ENCODE measurements around the gene SP100.
A peak's percentile ranks its signal among the peaks of the same experiment; 100 is the strongest.
"Not testable (repeated sequence)": the region's sequence is repeated elsewhere in the genome, so short reads cannot be mapped to it uniquely, and the experiment has no call there.

Gene SP100

DNA sequence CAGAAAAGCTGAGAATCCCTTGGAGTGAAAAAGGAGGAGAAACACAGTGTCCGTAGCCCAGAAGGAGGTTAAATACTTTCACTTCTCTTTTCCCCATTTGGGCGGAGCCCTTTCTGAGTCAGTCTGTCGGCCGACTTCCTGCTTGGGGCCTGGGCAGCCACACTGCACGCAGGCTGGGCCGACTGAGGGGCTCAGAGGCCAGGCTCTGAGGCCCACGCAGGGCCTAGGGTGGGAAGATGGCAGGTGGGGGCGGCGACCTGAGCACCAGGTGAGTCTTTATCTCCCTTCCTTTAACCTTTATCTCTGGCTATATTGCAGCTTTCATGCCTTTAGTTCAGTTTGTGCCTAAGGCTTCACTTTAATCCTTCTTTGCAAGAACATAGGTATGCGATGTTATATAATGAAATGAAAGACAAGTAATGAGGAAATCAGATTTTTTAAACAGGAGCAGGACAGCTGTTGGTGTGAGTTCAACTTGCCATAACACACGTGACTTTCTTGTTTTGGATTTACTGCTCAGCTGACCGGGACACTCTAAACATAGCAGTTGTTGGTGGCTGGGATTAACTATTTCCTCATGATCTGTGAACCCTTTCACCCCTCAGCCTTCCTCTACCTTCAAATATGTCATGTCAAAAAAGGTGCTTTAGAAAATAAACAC, at the start of gene SP100:
TSS of gene SP100 (plus strand) at position 141 of the 661 bp plus-strand sequence. CDS start at position 237, 96 bp downstream.
- Mint-ChIP-seq H3K9me3 (no peaks in the 10 kb centered on the region), H3K27me3 (no peaks in the 10 kb centered on the region)

DNA sequence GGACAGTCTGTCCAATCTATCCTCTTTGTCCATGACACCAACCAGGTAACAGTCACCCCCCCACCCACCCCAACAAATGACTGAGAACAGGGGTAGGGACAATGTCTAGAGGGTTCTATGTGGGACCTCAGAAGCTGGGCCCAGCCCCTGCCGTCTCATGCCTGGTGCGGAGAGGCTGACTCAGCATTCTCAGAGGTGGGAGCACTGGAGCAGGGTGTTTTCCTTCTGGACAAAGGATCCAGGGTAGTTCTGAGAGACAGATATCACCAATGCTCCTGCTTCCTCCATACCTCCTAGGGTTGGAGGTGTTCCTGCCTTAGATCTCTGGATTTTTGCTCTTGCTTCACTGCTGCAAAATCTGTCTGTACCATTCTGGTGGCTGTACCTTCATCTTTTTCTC, 33.9 kb upstream of the SP100 start:
- Mint-ChIP-seq H3K4me3 (no peak overlapping the region), H3K36me3 (peaks cover 55% of the 10 kb centered on the region), H3K27me3 (no peaks in the 10 kb centered on the region), H3K4me1 (peaks cover 16% of the 10 kb centered on the region), H3K27ac (peak overlapping the region; percentile 54), H3K9me3 (no peaks in the 10 kb centered on the region)
- no peak for ATAC-seq

More for the DNA sequence above, at the start of gene SP100:
- Mint-ChIP-seq H3K36me3 (peaks cover 21% of the 10 kb centered on the region), H3K4me3 (peak within 1 kb of the TSS; percentile 96), H3K27ac (peak within 1 kb of the TSS; percentile 98), H3K4me1 (peaks cover 75% of the 10 kb centered on the region)
- peak; percentile 94 for ATAC-seq

DNA sequence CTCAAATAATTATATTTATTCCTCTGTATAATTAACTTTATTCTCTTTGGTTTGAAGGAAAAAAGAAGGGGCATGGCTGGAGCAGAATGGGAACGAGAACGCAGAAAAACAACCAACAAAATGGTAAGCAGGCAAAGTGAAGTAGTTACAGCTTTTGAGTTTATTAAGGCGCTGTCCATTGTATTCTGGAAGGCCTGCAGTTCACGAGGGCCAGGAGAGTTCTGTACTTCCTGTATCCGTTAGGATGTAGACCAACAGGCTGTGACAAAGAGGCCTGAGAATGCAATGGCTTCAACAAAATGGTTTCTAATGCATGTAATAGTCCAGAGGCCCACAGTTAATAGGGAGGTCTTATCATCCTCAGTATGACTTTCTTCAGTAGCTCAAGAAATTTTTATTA, 32.5 kb upstream of the SP100 start:
- H3K27ac Mint-ChIP-seq: no peak overlapping the region
- H3K9me3 Mint-ChIP-seq: no peaks in the 10 kb centered on the region
- H3K36me3 Mint-ChIP-seq: peaks cover 51% of the 10 kb centered on the region
- no peak for ATAC-seq
- H3K4me1 Mint-ChIP-seq: peaks cover 10% of the 10 kb centered on the region
- H3K4me3 Mint-ChIP-seq: no peak overlapping the region
- no peaks in the 10 kb centered on the region for H3K27me3 Mint-ChIP-seq

DNA sequence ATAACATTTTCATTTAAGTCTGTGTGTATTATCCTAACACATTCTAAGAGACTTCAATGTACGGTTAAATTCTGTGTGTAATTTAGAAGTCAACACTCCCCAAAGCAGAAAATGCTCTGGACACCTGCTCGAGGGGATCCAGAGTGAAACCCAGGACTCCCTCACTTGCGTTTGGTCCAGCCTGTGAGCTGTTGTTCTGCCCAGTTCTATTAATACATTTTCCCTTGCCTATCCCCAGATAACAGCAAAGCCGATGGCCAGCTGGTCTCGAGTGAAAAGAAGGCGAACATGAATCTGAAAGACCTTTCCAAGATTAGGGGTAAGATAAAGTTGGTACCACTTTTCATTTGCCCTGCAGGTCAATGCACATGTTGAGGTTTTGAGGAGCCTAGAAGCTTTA, 31.0 kb upstream of the SP100 start:
- ATAC-seq: no peak
- Mint-ChIP-seq H3K4me3 (no peak overlapping the region), H3K36me3 (peaks cover 56% of the 10 kb centered on the region), H3K4me1 (peaks cover 5% of the 10 kb centered on the region), H3K27me3 (no peaks in the 10 kb centered on the region), H3K27ac (no peak overlapping the region), H3K9me3 (no peaks in the 10 kb centered on the region)

DNA sequence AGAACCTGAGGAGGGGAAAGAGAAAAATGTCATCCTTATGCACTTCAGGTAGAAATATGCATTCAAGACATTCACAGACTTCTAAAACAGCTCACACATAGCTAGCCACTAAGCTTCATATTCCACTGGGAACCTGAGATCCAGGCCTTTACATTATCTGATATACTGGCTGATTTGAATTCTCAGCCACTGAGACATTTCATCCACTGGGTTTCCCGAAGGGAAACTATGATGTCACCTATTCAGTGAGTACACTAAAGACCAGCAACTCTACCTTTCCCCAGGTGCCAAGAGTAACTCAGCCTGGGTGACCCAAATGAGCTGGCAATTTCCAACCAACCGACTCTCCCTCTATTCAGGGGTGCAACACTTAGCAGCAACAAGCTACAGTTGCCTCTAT, 21.7 kb upstream of the SP100 start:
- no peak for ATAC-seq
- H3K4me3 Mint-ChIP-seq: no peak overlapping the region
- H3K4me1 Mint-ChIP-seq: no peaks in the 10 kb centered on the region
- H3K27me3 Mint-ChIP-seq: no peaks in the 10 kb centered on the region
- H3K36me3 Mint-ChIP-seq: peaks cover 93% of the 10 kb centered on the region
- H3K9me3 Mint-ChIP-seq: no peaks in the 10 kb centered on the region
- H3K27ac Mint-ChIP-seq: no peak overlapping the region

DNA sequence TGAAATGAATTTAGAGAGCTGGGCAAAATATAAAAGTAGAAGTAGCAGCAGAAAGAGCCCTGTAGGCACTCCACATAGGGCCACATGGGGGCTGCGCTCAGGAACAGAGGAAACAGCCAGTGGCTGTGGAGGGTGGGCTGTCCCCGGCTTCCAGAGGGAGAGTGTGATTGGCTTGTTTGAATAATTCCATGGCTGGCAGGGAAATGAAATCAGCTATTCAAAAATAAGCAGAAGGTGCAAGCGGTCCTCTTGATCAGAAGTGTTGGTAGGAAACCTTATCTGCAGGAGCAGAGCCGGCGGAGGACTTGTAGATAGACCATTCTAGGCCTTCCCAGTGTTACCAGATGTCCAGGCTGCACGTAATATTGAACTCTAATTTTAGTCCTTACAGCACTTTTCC, 17.3 kb upstream of the SP100 start:
- not testable (repeated sequence) for ATAC-seq, H3K9me3 Mint-ChIP-seq, H3K4me3 Mint-ChIP-seq, H3K4me1 Mint-ChIP-seq, H3K27me3 Mint-ChIP-seq
- Mint-ChIP-seq H3K27ac (peak overlapping the region; percentile 53), H3K36me3 (peaks cover 85% of the 10 kb centered on the region)

DNA sequence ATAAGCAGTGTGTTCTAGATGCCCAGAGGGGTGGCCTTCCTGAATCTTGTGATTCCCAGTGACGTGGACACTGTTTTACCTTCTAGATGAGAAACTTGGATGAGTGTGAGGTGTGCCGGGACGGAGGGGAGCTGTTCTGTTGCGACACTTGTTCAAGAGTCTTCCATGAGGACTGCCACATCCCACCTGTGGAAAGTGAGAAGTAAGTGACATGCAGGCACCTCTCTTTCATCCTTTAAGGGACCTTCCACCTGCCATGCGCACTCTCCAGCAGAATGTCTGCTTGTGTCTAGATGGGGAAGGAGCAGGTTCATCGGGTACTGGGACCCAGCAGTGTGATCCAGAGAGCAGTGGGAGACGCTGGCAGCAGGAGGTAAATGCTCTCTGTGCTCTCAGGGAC, 16.0 kb upstream of the SP100 start:
- peak overlapping the region; percentile 6 for H3K27ac Mint-ChIP-seq

DNA sequence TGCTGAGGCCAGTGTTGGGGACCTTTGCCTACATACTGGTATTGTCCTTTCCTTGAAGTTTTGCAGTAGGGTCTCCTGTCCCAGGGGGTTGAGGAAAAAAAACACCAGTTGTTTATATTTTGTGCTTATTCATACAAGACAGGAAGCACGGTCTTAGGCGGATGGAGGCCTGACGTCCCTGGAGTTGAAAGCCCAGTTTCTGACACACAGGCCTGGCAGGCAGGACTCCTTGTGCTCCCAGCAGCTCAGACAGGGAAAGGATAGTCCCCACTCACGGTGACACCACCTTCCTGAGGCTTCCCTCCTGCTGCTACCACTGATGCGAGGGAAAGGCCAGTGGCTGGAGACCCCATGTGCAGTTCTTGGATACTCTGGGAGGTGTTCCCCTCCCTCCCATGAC, 15.5 kb upstream of the SP100 start:
- Mint-ChIP-seq H3K27me3 (no peaks in the 10 kb centered on the region), H3K27ac (peak overlapping the region; percentile 6), H3K36me3 (peaks cover 85% of the 10 kb centered on the region), H3K4me1 (no peaks in the 10 kb centered on the region), H3K9me3 (no peaks in the 10 kb centered on the region), H3K4me3 (no peak overlapping the region)
- no peak for ATAC-seq

More for the DNA sequence above, 16.0 kb upstream of the SP100 start:
- Mint-ChIP-seq H3K36me3 (peaks cover 85% of the 10 kb centered on the region), H3K27me3 (no peaks in the 10 kb centered on the region), H3K4me1 (no peaks in the 10 kb centered on the region), H3K9me3 (no peaks in the 10 kb centered on the region), H3K4me3 (no peak overlapping the region)
- ATAC-seq: no peak

DNA sequence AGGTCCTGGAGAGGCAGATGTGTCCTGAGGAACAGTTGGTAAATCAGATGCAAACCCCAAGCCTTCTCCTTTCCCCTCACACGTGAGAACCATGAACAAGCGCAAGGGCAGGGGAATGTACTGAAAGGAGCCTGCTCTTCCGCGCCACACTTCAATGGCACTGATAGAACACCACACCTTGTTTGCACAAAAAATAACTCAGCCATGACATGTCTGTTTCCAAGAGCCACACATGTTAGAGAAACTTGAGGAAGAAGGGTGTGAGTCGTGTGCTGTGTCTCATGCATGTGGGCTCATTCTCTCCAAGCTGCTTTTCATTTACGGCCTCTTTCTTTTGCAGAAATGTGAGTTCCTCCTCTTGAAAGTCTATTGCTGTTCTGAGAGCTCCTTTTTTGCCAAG, 15.0 kb upstream of the SP100 start:
- ATAC-seq, H3K27me3 Mint-ChIP-seq: not testable (repeated sequence)

DNA sequence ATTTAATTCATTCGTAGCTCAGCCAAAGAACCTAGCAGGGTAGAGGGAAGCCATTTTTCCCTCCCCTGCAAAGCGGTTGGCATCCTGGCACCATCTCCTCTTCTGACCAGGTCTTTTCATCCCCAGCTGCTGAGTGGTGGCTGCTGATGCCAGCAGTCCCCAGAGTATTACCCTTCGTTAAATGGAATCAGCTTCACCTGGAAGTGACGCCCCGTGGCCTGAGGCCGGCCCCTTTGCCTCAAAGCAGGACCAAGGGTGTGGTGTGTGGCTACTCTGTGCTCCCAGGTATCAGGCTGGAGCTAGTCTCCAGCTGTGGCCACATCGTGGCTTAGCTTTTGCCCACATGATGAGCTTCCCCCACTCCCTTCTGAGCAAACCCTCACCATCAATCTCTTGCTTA, 12.3 kb upstream of the SP100 start:
- Mint-ChIP-seq H3K4me1 (peaks cover 6% of the 10 kb centered on the region), H3K27me3 (no peaks in the 10 kb centered on the region), H3K4me3 (no peak overlapping the region), H3K27ac (no peak overlapping the region), H3K36me3 (peaks cover 72% of the 10 kb centered on the region), H3K9me3 (no peaks in the 10 kb centered on the region)
- ATAC-seq: no peak

More for the DNA sequence above, 15.0 kb upstream of the SP100 start:
- H3K4me1 Mint-ChIP-seq, H3K4me3 Mint-ChIP-seq, H3K9me3 Mint-ChIP-seq, H3K27ac Mint-ChIP-seq: not testable (repeated sequence)
- H3K36me3 Mint-ChIP-seq: peaks cover 85% of the 10 kb centered on the region

DNA sequence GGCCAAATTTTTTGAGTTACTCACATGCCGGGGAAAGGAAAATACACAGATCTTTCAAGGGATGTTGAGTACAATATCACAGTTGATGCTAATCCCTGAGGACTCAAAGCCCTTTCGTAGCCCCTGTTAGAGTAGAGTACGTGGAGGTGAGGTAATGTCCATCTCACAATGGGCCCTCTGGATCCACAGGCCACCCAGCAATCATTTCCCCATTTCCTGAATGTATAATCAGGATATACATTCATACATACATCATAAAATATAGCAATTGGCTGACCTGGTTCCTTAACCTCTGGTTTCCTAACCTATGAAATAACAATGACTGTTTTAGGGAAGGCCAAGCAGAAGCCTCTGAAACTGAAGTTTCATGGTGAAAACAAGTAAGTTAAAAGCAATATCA, 10.2 kb upstream of the SP100 start:
- no peak for ATAC-seq
- Mint-ChIP-seq H3K9me3 (no peaks in the 10 kb centered on the region), H3K4me1 (peaks cover 17% of the 10 kb centered on the region), H3K27me3 (no peaks in the 10 kb centered on the region), H3K36me3 (peaks cover 60% of the 10 kb centered on the region), H3K27ac (peak overlapping the region; percentile 27), H3K4me3 (no peak overlapping the region)

DNA sequence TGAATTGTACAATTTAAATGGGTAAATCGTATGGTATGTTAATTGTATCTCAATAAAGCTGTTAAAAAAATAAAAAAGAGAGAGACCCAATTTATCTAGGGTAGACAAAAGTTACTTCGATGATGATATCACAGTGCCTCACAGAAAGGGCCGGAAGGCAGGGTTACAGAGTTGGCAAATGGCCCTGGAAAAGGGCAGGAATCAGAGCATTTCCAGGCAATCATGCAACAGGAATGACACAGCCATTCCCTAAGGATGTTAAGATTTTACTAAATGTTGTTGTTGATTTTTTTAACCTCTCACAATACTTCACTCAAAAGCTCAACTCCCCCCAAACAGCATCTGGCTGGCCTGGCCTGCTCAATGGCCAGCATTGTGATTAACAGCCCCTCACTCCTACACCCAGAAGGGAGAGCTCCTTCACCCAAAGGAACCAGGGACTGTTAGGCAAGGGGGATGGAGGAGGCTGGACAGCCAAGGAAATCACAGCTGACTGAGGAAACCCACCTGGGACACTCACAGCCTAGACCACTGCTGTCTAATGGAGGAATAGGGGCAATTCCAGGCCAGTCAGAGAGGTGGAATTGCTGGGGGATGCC, 7.7 kb upstream of the SP100 start:
- Mint-ChIP-seq H3K4me3 (no peak overlapping the region), H3K9me3 (no peaks in the 10 kb centered on the region), H3K27me3 (no peaks in the 10 kb centered on the region), H3K36me3 (peaks cover 41% of the 10 kb centered on the region), H3K27ac (peak overlapping the region; percentile 32), H3K4me1 (peaks cover 36% of the 10 kb centered on the region)
- no peak for ATAC-seq

DNA sequence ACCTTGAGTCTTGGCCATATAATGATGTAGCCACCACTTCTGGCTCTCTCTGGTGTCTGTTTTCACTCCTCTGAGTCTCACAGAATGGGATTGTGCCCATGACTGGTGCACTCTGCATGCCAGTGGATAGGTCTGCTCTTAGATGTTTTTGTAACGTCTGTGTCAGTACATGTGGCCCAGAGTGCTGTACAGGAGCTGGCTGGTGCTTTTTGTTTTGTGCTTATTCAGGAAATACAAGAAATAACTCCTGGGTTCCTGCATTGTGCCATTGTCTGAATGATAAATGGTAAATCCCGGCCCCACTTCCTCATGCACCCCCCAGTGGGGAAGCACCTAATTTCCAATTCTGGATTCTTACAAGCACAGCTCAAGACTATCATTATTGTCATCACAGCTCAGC, 6.7 kb upstream of the SP100 start:
- Mint-ChIP-seq H3K27ac (peak overlapping the region; percentile 32), H3K36me3 (peaks cover 31% of the 10 kb centered on the region), H3K4me1 (peaks cover 46% of the 10 kb centered on the region)
- not testable (repeated sequence) for H3K4me3 Mint-ChIP-seq, H3K27me3 Mint-ChIP-seq, H3K9me3 Mint-ChIP-seq, ATAC-seq

DNA sequence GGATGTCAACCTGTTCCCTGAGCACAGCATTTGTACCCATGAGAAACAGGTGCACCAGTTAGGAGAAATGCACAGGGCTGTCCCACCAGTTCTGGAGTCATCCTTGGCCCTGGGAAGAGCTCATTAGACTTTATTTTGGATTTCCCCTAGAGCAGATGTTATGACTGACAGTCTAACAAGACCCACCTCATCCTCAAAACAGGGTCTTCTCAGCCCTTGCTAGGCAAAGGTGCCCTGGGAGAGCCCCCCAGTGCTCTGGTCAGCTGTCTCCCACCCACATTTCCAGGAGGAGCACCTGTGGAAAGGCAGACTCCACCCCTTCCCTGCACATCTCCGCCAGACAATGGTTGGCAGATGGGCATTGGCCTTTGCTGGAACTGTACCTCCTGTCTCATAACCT, 5.7 kb upstream of the SP100 start:
- no peak for ATAC-seq
- H3K27ac Mint-ChIP-seq: peak overlapping the region; percentile 98

DNA sequence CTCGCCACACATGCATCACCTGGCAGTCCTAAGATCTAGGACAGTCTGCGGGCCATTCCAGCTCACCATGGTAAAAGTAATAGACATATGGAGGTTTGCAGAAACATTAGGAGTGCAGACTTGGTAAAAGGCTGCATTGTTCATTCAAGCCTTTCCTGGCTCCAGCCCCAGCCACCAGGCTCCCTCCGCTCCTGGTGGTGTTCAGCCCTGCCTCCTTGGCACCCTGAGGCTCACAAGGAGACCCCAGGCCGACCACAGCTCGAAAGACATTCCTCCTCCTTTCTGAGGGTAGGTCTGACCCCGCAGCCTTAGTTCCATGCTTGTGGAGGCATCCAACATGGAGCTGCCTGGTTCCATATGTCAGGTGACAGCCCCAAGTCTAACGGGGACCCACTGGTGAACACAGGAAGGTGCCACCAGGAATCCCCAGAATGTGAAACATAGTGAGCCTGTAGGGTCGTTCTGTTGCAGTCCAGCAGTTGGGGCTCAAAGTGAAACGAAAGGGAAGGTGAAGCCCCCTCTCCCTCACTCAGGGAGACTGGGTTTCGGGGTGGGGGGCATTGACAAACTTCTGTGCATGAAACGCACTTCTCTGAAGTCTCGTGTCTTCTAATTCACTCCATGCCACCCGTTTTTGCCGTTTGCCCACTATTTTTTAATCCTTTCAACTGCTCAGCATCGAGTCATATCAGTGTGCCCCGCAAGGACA, 5.0 kb upstream of the SP100 start:
- no peaks in the 10 kb centered on the region for H3K9me3 Mint-ChIP-seq
- H3K27ac Mint-ChIP-seq: peak overlapping the region; percentile 98
- H3K36me3 Mint-ChIP-seq: peaks cover 14% of the 10 kb centered on the region
- no peak for ATAC-seq
- peaks cover 63% of the 10 kb centered on the region for H3K4me1 Mint-ChIP-seq
- peak overlapping the region; percentile 93 for H3K4me3 Mint-ChIP-seq
- no peaks in the 10 kb centered on the region for H3K27me3 Mint-ChIP-seq

More for the DNA sequence above, 5.7 kb upstream of the SP100 start:
- H3K27me3 Mint-ChIP-seq: no peaks in the 10 kb centered on the region
- peaks cover 22% of the 10 kb centered on the region for H3K36me3 Mint-ChIP-seq
- no peaks in the 10 kb centered on the region for H3K9me3 Mint-ChIP-seq
- H3K4me3 Mint-ChIP-seq: no peak overlapping the region
- peaks cover 55% of the 10 kb centered on the region for H3K4me1 Mint-ChIP-seq
